B cell (primary cell): ENCODE data around the gene ATP2B3.

Experiments used
- EZH2 ChIP-seq: IDR thresholded peaks from 2 replicates; pipeline ENCODE4 v1.6.1; 2012; ENCODE audit warnings: borderline replicate concordance, low read depth, mild to moderate bottlenecking, moderate library complexity, low read length; ENCODE audit not compliant: insufficient read depth, poor library complexity, severe bottlenecking
- TF ChIP-seq, protein P1 (sequence below): fragments of 200-600 bp; IDR thresholded peaks from one replicate; pipeline ENCODE4 v1.8.0; 2022; ENCODE audit warnings: antibody characterized with exemption, mild to moderate bottlenecking

DNA sequence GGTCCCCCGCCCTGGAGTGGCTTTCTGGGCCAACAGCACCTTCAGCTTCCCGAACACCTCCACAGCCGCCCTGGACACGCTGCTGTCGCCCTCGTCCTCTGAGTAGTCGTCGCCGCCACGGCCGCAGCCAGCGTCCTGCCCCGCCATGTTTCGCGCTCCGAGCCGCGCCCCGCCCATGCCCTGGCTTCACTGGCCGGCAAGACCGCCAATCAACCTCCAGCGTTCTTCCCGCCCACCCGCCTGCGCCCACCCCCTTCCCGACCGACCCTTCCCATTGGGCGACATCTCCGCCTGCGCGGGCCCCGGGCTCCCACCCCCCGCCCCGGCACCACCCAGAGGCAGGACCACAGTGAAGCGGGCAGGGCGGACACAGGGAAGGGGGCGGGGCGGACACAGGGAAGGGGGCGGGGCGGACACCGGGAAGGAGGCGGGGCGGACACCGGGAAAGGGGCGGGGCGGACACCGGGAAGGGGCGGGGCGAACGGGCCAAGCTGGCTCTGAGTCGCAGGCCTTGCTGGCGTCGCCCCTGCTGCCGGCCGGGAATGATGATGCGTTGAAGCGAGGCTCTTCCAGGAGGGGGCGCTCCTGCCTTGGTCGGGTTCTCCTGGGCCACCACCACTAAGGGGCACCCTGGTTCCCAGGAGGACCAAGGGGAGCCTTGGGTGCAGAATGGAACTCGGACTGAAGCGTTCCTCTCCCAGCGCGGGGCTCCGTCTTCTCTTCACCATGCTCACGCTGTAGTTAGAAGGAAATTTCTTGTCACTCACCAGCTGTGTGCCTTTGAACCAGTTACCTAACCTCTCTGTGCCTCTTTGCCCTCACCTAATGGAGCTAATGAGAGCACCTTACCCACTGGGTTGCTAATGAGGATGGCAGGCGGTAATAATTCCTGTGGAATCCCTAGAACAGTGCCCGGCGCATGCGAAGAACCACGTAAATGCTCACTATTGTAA is 46.8 kb upstream of the ATP2B3 start, which contains the start of gene HAUS7:
- TF ChIP-seq, protein P1, sequence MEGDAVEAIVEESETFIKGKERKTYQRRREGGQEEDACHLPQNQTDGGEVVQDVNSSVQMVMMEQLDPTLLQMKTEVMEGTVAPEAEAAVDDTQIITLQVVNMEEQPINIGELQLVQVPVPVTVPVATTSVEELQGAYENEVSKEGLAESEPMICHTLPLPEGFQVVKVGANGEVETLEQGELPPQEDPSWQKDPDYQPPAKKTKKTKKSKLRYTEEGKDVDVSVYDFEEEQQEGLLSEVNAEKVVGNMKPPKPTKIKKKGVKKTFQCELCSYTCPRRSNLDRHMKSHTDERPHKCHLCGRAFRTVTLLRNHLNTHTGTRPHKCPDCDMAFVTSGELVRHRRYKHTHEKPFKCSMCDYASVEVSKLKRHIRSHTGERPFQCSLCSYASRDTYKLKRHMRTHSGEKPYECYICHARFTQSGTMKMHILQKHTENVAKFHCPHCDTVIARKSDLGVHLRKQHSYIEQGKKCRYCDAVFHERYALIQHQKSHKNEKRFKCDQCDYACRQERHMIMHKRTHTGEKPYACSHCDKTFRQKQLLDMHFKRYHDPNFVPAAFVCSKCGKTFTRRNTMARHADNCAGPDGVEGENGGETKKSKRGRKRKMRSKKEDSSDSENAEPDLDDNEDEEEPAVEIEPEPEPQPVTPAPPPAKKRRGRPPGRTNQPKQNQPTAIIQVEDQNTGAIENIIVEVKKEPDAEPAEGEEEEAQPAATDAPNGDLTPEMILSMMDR, result peak; percentile 37
- no peak for TF ChIP-seq EZH2
